ENCODE results near the gene RESP18.

RESP18 gene

DNA sequence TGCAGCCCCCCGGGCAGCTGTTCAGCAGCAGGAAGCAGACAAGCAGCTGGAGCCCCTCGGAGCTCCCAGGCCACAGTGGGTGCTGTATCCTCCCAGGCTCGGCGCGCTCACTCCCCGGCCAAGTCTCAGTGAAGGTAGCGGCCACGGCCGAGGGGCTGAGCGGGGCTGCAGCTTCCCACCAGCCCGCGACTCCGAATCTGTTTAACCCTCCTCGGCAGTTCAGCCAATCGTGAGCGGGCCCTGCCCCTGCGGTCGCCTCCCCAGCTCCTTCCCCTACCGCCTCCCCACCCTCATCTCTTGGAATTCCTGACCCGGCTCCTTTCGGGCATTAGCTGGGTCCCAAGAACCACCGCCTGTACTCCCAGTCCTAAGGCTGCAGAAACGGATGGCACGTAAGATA, at the start of gene RESP18:
RESP18 (minus strand) TSS at position 203 of the 400 bp plus-strand sequence.
- Histone ChIP-seq H3K36me3 (ENCODE audit: control insufficient read depth in 2 of 2, insufficient read depth in 2 of 2, low read length in 2 of 2) (no peaks in the 10 kb centered on the region), H3K27me3 (ENCODE audit: control insufficient read depth in 1 of 2, insufficient read depth in 2 of 2, low read length in 2 of 2) (peaks cover 32 to 37% of the 10 kb centered on the region in 2 donors), H3K27ac (ENCODE audit: low read length) (no peak within 1 kb of the TSS), H3K9me3 (ENCODE audit: control insufficient read depth in 2 of 2, low read length in 2 of 2) (peaks cover 0 to 4% of the 10 kb centered on the region in 2 donors), H3K4me1 (ENCODE audit: control insufficient read depth, insufficient read depth, low read length) (no peaks in the 10 kb centered on the region), H3K9ac (ENCODE audit: low read length in 2 of 2) (no peak within 1 kb of the TSS), H3K4me3 (ENCODE audit: low read length in 2 of 2) (no peak within 1 kb of the TSS)

DNA sequence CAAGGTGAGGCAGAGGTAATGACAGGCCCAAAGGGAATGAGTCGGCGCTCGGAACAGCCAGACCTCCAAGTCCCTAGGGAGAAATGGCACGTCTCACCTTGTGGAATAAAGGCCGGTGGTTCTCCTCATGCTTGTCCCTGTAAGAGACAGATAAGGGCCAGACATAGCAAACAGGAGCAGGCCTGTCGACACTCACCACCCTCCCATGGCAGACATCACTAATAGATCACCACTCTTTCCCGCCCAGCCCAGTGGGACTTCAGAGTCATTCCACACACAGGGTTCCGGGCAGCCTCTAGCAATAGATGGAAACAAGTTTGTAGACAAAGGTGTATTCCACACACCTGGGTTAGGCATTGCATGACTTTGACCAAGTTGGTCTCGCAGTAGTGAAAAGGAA, 48.9 kb upstream of the RESP18 start:
- Histone ChIP-seq H3K36me3 (ENCODE audit: control insufficient read depth in 2 of 2, insufficient read depth in 2 of 2, low read length in 2 of 2) (peaks cover 34 to 62% of the 10 kb centered on the region in 2 donors), H3K9ac (ENCODE audit: low read length in 2 of 2) (no peak overlapping the region), H3K9me3 (ENCODE audit: control insufficient read depth in 2 of 2, low read length in 2 of 2) (no peaks in the 10 kb centered on the region), H3K27ac (ENCODE audit: low read length) (no peak overlapping the region), H3K4me3 (ENCODE audit: low read length in 2 of 2) (no peak overlapping the region), H3K4me1 (ENCODE audit: control insufficient read depth, insufficient read depth, low read length) (peaks cover 19% of the 10 kb centered on the region), H3K27me3 (ENCODE audit: control insufficient read depth in 1 of 2, insufficient read depth in 2 of 2, low read length in 2 of 2) (no peaks in the 10 kb centered on the region)

DNA sequence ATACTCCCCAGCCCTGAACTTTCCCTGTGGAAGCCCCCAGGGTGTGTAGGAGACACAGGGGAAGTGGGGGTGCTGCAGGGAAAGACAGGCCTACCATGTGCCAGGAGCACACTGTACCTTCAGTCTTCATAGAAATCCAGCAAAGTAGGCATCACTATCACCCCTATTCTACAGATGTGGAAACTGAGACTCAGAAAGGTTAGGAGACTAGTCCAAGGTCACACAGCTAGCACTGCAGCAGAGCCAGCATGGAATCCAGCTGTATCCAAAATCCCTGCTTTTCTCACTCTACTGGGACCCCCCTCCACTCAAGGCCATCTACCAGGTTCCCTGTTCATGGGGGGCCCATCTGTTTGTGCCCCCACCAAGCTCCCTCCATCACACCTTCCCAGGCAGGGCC, 48.4 kb upstream of the RESP18 start:
- Histone ChIP-seq H3K9ac (ENCODE audit: low read length in 2 of 2) (no peak overlapping the region), H3K36me3 (ENCODE audit: control insufficient read depth in 2 of 2, insufficient read depth in 2 of 2, low read length in 2 of 2) (peaks cover 32 to 58% of the 10 kb centered on the region in 2 donors), H3K27ac (ENCODE audit: low read length) (no peak overlapping the region), H3K4me3 (ENCODE audit: low read length in 2 of 2) (no peak overlapping the region), H3K4me1 (ENCODE audit: control insufficient read depth, insufficient read depth, low read length) (peaks cover 14% of the 10 kb centered on the region), H3K9me3 (ENCODE audit: control insufficient read depth in 2 of 2, low read length in 2 of 2) (no peaks in the 10 kb centered on the region), H3K27me3 (ENCODE audit: control insufficient read depth in 1 of 2, insufficient read depth in 2 of 2, low read length in 2 of 2) (no peaks in the 10 kb centered on the region)

- Histone ChIP-seq H3K4me3 (ENCODE audit: low read length in 2 of 2) (no peak overlapping the region), H3K4me1 (ENCODE audit: control insufficient read depth, insufficient read depth, low read length) (no peaks in the 10 kb centered on the region), H3K9me3 (ENCODE audit: control insufficient read depth in 2 of 2, low read length in 2 of 2) (no peaks in the 10 kb centered on the region), H3K27ac (ENCODE audit: low read length) (no peak overlapping the region), H3K9ac (ENCODE audit: low read length in 2 of 2) (no peak overlapping the region), H3K27me3 (ENCODE audit: control insufficient read depth in 1 of 2, insufficient read depth in 2 of 2, low read length in 2 of 2) (no peaks in the 10 kb centered on the region), H3K36me3 (ENCODE audit: control insufficient read depth in 2 of 2, insufficient read depth in 2 of 2, low read length in 2 of 2) (peaks cover 28 to 55% of the 10 kb centered on the region in 2 donors)
Measured at GRCh38 chr2:219378163-219378851, 45.8 kb upstream of the RESP18 start.

GRCh38 chr2:219369447-219369861, 36.9 kb upstream of the RESP18 start:
- Histone ChIP-seq H3K27ac (ENCODE audit: low read length) (no peak overlapping the region), H3K9ac (ENCODE audit: low read length in 2 of 2) (no peak overlapping the region), H3K27me3 (ENCODE audit: control insufficient read depth in 1 of 2, insufficient read depth in 2 of 2, low read length in 2 of 2) (no peaks in the 10 kb centered on the region), H3K36me3 (ENCODE audit: control insufficient read depth in 2 of 2, insufficient read depth in 2 of 2, low read length in 2 of 2) (peaks cover 8 to 10% of the 10 kb centered on the region in 2 donors), H3K4me1 (ENCODE audit: control insufficient read depth, insufficient read depth, low read length) (peaks cover 10% of the 10 kb centered on the region), H3K4me3 (ENCODE audit: low read length in 2 of 2) (no peak overlapping the region), H3K9me3 (ENCODE audit: control insufficient read depth in 2 of 2, low read length in 2 of 2) (no peaks in the 10 kb centered on the region)

GRCh38 chr2:219368690-219369191, 36.2 kb upstream of the RESP18 start:
- H3K27ac ChIP-seq (ENCODE audit: low read length): no peak overlapping the region
- H3K9ac ChIP-seq (ENCODE audit: low read length in 2 of 2): peak overlapping the region; percentile 5 to 21
- peak overlapping the region in 1 of 2 donors; percentile 29 for H3K4me3 ChIP-seq (ENCODE audit: low read length in 2 of 2)
- no peaks in the 10 kb centered on the region for H3K9me3 ChIP-seq (ENCODE audit: control insufficient read depth in 2 of 2, low read length in 2 of 2)
- peaks cover 10% of the 10 kb centered on the region for H3K4me1 ChIP-seq (ENCODE audit: control insufficient read depth, insufficient read depth, low read length)
- no peaks in the 10 kb centered on the region for H3K27me3 ChIP-seq (ENCODE audit: control insufficient read depth in 1 of 2, insufficient read depth in 2 of 2, low read length in 2 of 2)
- peaks cover 2 to 3% of the 10 kb centered on the region in 2 donors for H3K36me3 ChIP-seq (ENCODE audit: control insufficient read depth in 2 of 2, insufficient read depth in 2 of 2, low read length in 2 of 2)

- Histone ChIP-seq H3K27ac (ENCODE audit: low read length) (no peak overlapping the region), H3K4me3 (ENCODE audit: low read length in 2 of 2) (no peak overlapping the region), H3K27me3 (ENCODE audit: control insufficient read depth in 1 of 2, insufficient read depth in 2 of 2, low read length in 2 of 2) (peaks cover 11 to 20% of the 10 kb centered on the region in 2 donors), H3K4me1 (ENCODE audit: control insufficient read depth, insufficient read depth, low read length) (peaks cover 8% of the 10 kb centered on the region), H3K9ac (ENCODE audit: low read length in 2 of 2) (no peak overlapping the region), H3K36me3 (ENCODE audit: control insufficient read depth in 2 of 2, insufficient read depth in 2 of 2, low read length in 2 of 2) (peaks cover 0 to 2% of the 10 kb centered on the region in 2 donors), H3K9me3 (ENCODE audit: control insufficient read depth in 2 of 2, low read length in 2 of 2) (no peaks in the 10 kb centered on the region)
Measured at GRCh38 chr2:219362524-219363164, 30.1 kb upstream of the RESP18 start.

GRCh38 chr2:219362072-219362471, 29.5 kb upstream of the RESP18 start:
- H3K4me3 ChIP-seq (ENCODE audit: low read length in 2 of 2): no peak overlapping the region
- H3K9ac ChIP-seq (ENCODE audit: low read length in 2 of 2): no peak overlapping the region
- H3K27me3 ChIP-seq (ENCODE audit: control insufficient read depth in 1 of 2, insufficient read depth in 2 of 2, low read length in 2 of 2): peaks cover 11 to 20% of the 10 kb centered on the region in 2 donors
- H3K27ac ChIP-seq (ENCODE audit: low read length): no peak overlapping the region
- H3K4me1 ChIP-seq (ENCODE audit: control insufficient read depth, insufficient read depth, low read length): peaks cover 8% of the 10 kb centered on the region
- no peaks in the 10 kb centered on the region for H3K9me3 ChIP-seq (ENCODE audit: control insufficient read depth in 2 of 2, low read length in 2 of 2)
- peaks cover 0 to 2% of the 10 kb centered on the region in 2 donors for H3K36me3 ChIP-seq (ENCODE audit: control insufficient read depth in 2 of 2, insufficient read depth in 2 of 2, low read length in 2 of 2)

DNA sequence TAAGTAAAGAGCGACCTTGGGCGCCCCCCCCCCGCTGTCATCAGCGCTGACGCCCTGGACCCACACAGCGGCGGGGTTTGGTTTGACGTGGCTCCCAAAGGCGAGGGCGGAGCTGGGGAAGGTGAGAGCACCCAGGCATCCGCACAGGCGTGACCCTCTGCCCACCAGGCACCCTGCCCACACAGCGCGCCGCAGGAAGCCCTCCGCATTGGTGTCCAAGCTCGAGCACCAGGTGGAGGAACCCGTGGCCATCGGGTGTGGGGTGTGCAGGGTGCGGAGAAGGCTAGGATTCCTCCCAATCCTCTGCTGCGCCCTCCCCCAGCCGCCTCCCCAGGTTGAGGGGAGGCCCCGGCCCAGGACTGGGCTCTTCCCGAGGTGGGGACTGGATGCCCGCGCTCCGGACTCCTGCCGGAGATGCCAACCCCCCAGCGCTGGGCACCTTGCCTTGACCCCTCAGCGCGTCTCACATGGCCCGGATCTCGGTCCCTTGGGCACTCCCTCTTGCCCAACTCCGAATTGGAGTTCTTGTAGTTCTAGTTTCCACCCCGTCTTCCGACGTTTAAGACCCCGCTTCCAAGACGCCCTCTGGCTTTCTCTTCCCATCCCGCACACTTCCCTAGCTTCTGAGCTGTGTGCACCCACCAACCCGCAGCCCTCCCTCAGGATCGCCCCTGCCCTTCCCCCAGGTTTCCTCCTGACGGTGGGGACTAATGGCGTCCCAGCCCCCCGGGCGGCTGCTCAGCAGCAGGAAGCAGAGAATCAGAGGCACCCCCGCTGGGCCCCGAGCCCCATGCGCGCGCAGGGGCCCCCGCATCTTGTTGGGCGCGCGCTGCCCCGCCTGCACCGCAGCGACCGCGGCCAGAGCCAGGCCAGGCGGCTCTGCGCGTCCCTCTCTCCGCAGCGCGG, 25.9 kb upstream of the RESP18 start:
- Histone ChIP-seq H3K27ac (ENCODE audit: low read length) (no peak overlapping the region), H3K4me3 (ENCODE audit: low read length in 2 of 2) (peak overlapping the region; percentile 11 to 29), H3K9ac (ENCODE audit: low read length in 2 of 2) (no peak overlapping the region), H3K4me1 (ENCODE audit: control insufficient read depth, insufficient read depth, low read length) (peaks cover 8% of the 10 kb centered on the region), H3K36me3 (ENCODE audit: control insufficient read depth in 2 of 2, insufficient read depth in 2 of 2, low read length in 2 of 2) (no peaks in the 10 kb centered on the region), H3K9me3 (ENCODE audit: control insufficient read depth in 2 of 2, low read length in 2 of 2) (no peaks in the 10 kb centered on the region), H3K27me3 (ENCODE audit: control insufficient read depth in 1 of 2, insufficient read depth in 2 of 2, low read length in 2 of 2) (peaks cover 28 to 33% of the 10 kb centered on the region in 2 donors)

GRCh38 chr2:219356834-219357233, 24.3 kb upstream of the RESP18 start:
- no peaks in the 10 kb centered on the region for H3K36me3 ChIP-seq (ENCODE audit: control insufficient read depth in 2 of 2, insufficient read depth in 2 of 2, low read length in 2 of 2)
- H3K9me3 ChIP-seq (ENCODE audit: control insufficient read depth in 2 of 2, low read length in 2 of 2): no peaks in the 10 kb centered on the region
- peaks cover 8% of the 10 kb centered on the region for H3K4me1 ChIP-seq (ENCODE audit: control insufficient read depth, insufficient read depth, low read length)
- peaks cover 34 to 40% of the 10 kb centered on the region in 2 donors for H3K27me3 ChIP-seq (ENCODE audit: control insufficient read depth in 1 of 2, insufficient read depth in 2 of 2, low read length in 2 of 2)
- no peak overlapping the region for H3K4me3 ChIP-seq (ENCODE audit: low read length in 2 of 2)
- H3K9ac ChIP-seq (ENCODE audit: low read length in 2 of 2): no peak overlapping the region
- no peak overlapping the region for H3K27ac ChIP-seq (ENCODE audit: low read length)

Data from stomach smooth muscle (tissue), 2 donors.